ENCODE data around the gene BDKRB1. TPM values are rescaled to one million over a fixed set of nuclear protein-coding genes. Genes with fewer than 3 reads are reported as not detected.

The BDKRB1 gene
- total and polyA plus RNA-seq, 10 of the 15 experiments (the other 5 are each of a cell fraction or from before 2014, with no cell fraction given), result 0.21 TPM; not detected in 9

GRCh38 chr14:96267336-96267735 lies 11.3 kb downstream of the BDKRB1 start:
- H3K27ac ChIP-seq (ENCODE audit: control insufficient read depth, insufficient read depth), result no peak overlapping the region
- TF ChIP-seq GATAD2B (conservative IDR thresholded peaks at IDR 0.05; ENCODE audit: low read depth) (no peak), NKRF (conservative IDR thresholded peaks at IDR 0.05) (no peak)
- ChIA-PET CTCF (no interaction called here), RAD21 (ENCODE audit: unreplicated experiment) (no interaction called here), POLR2A (no interaction called here), SMC1A (ENCODE audit: uncharacterized antibody, unreplicated experiment) (no interaction called here)
- no peak overlapping the region for H2AFZ ChIP-seq (ENCODE audit: control insufficient read depth, low read depth, low read length)
- no peaks in the 10 kb centered on the region for H3K9me3 ChIP-seq (replicated peaks; ENCODE audit: control insufficient read depth, insufficient read depth, low read length)
- no peaks in the 10 kb centered on the region for H3K36me3 ChIP-seq (ENCODE audit: control insufficient read depth in 2 of 2, insufficient read depth in 2 of 2, low read length in 1 of 2)
- intact Hi-C loops (cut with micrococcal nuclease; ENCODE audit: unreplicated experiment), result no loop called here
- no peaks in the 10 kb centered on the region for H3K4me1 ChIP-seq (ENCODE audit: control insufficient read depth, insufficient read depth, low read length)
- H3K27me3 ChIP-seq (replicated peaks in 1 of 2; ENCODE audit: control insufficient read depth in 2 of 2, insufficient read depth in 2 of 2, low read length in 1 of 2), result peaks cover 0 to 1% of the 10 kb centered on the region in 2 experiments; a peak in 2 of 4 replicates
- no peak for ATAC-seq
- H3K9ac ChIP-seq (ENCODE audit: control insufficient read depth, insufficient read depth, low read length), result no peak overlapping the region
- no peak overlapping the region for H3K4me2 ChIP-seq (ENCODE audit: control insufficient read depth, insufficient read depth)
- FAIRE-seq, result no peak
- H3K79me2 ChIP-seq (ENCODE audit: control insufficient read depth, insufficient read depth, low read length), result no peaks in the 10 kb centered on the region
- no peaks in the 10 kb centered on the region for H4K20me1 ChIP-seq (ENCODE audit: control insufficient read depth, insufficient read depth)
- in situ Hi-C loops (cut with MboI), result no loop called here
- WGBS (ENCODE audit: insufficient coverage, insufficient replicate concordance, low lambda C conversion rate, missing lambda C conversion rate), result 36% methylated on average over 3 of the region's 3 CpGs
- no peak for DNase-seq (ENCODE audit: low read depth, low spot score)
- H3K4me3 ChIP-seq, result no peak overlapping the region
- no TSS peak for BruUV-seq (replicated peaks)

- ChIA-PET POLR2A (no interaction called here), CTCF (no interaction called here), RAD21 (ENCODE audit: unreplicated experiment) (no interaction called here), SMC1A (ENCODE audit: uncharacterized antibody, unreplicated experiment) (no interaction called here)
- H3K27me3 ChIP-seq (replicated peaks in 1 of 2; ENCODE audit: control insufficient read depth in 2 of 2, insufficient read depth in 2 of 2, low read length in 1 of 2), result peaks cover 0 to 1% of the 10 kb centered on the region in 2 experiments; a peak in 2 of 4 replicates
- no peak overlapping the region for H3K4me2 ChIP-seq (ENCODE audit: control insufficient read depth, insufficient read depth)
- BruUV-seq (replicated peaks), result no TSS peak
- intact Hi-C loops (cut with micrococcal nuclease; ENCODE audit: unreplicated experiment) (no loop called here), in situ Hi-C loops (cut with MboI) (no loop called here)
- FAIRE-seq (no peak), ATAC-seq (no peak), DNase-seq (ENCODE audit: low read depth, low spot score) (no peak)
- no peaks in the 10 kb centered on the region for H3K36me3 ChIP-seq (ENCODE audit: control insufficient read depth in 2 of 2, insufficient read depth in 2 of 2, low read length in 1 of 2)
- WGBS (ENCODE audit: insufficient coverage, insufficient replicate concordance, low lambda C conversion rate, missing lambda C conversion rate), result 69% methylated on average over 5 of the region's 5 CpGs
- no peak overlapping the region for H3K9ac ChIP-seq (ENCODE audit: control insufficient read depth, insufficient read depth, low read length)
- H3K4me1 ChIP-seq (ENCODE audit: control insufficient read depth, insufficient read depth, low read length), result no peaks in the 10 kb centered on the region
- no peaks in the 10 kb centered on the region for H3K9me3 ChIP-seq (replicated peaks; ENCODE audit: control insufficient read depth, insufficient read depth, low read length)
- no peak overlapping the region for H3K27ac ChIP-seq (ENCODE audit: control insufficient read depth, insufficient read depth)
- H3K4me3 ChIP-seq, result no peak overlapping the region
- H4K20me1 ChIP-seq (ENCODE audit: control insufficient read depth, insufficient read depth), result no peaks in the 10 kb centered on the region
- no peaks in the 10 kb centered on the region for H3K79me2 ChIP-seq (ENCODE audit: control insufficient read depth, insufficient read depth, low read length)
- H2AFZ ChIP-seq (ENCODE audit: control insufficient read depth, low read depth, low read length), result no peak overlapping the region
- TF ChIP-seq CBX3 (IDR thresholded peaks at IDR 0.05; ENCODE audit: borderline replicate concordance, low read depth) (no peak), ZNF687 (IDR thresholded peaks at IDR 0.05) (no peak), HSF1 (IDR thresholded peaks at IDR 0.05; ENCODE audit: low read depth, low read length) (no peak), TARDBP (IDR thresholded peaks at IDR 0.05; ENCODE audit: borderline replicate concordance) (no peak), PBX3 (IDR thresholded peaks at IDR 0.05; ENCODE audit: insufficient replicate concordance, low read depth, low read length) (no peak)
Measured at GRCh38 chr14:96267916-96268315, 11.9 kb downstream of the BDKRB1 start.
